ENCODE data around the gene FRMD4B. TPM values are rescaled to one million over a fixed set of nuclear protein-coding genes. Genes with fewer than 3 reads are reported as not detected.

The FRMD4B gene
- polyA plus RNA-seq, 3 donors, result 13.2 to 21.0 (median 19.6) TPM

DNA sequence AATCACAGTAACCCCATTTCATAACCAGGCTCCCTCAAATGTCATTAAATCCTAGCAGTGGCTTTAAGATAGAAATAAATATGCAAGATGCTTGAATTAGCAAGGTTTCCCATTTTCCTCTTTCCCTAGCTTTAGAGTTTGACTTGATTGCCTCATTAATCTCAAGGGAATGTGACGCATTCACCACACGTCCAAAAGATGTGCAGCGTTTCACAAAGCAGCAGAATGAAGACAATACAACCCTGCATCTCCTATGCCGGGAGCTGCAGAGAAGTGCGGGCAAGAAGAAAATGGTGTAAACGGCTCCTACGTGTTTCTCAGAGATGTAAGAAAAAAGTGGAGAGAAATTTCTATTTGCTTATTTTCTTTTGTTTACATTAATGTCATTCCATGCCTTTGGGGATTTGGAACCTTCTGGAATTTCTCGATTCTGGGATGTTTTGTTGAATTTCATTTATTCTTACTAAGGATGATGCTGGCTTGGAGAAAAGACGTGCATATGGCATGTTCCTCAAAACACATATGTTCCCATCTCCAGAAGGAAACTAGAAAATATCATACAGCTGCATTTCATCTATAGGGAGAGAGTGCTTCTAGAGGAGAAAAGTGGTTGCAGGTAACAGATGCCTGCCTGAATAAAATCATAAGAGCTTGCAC, 27.8 kb upstream of the FRMD4B start:
- Histone ChIP-seq H2AFZ (ENCODE audit: insufficient read depth, low read depth, low read length, poor library complexity, severe bottlenecking) (no peak overlapping the region), H3K4me2 (replicated peaks; ENCODE audit: extremely low read depth, low read length, poor library complexity, severe bottlenecking) (no peak overlapping the region), H3K36me3 (replicated peaks in 1 of 2; ENCODE audit: control insufficient read depth in 1 of 2, insufficient read depth in 2 of 2, low read length in 2 of 2) (no peaks in the 10 kb centered on the region), H3K79me2 (ENCODE audit: insufficient read depth, low read length) (no peaks in the 10 kb centered on the region), H3K4me3 (replicated peaks in 1 of 3; ENCODE audit: low read depth in 2 of 3, low read length in 3 of 3) (no peak overlapping the region), H4K20me1 (ENCODE audit: insufficient read depth, low read length) (no peaks in the 10 kb centered on the region), H3K27ac (ENCODE audit: low read depth in 1 of 2, low read length in 2 of 2) (no peak overlapping the region), H3K27me3 (ENCODE audit: control insufficient read depth in 2 of 2, insufficient read depth in 2 of 2, low read length in 2 of 2) (no peaks in the 10 kb centered on the region), H3K9ac (ENCODE audit: insufficient read depth, low read length, poor library complexity, severe bottlenecking) (no peak overlapping the region), H3K4me1 (ENCODE audit: control insufficient read depth in 1 of 2, insufficient read depth in 2 of 2, low read length in 2 of 2) (peaks cover 7% of the 10 kb centered on the region in 2 donors), H3K9me3 (replicated peaks in 1 of 2; ENCODE audit: control insufficient read depth in 1 of 2, insufficient read depth in 1 of 2, low read length in 2 of 2) (no peaks in the 10 kb centered on the region)
- no CpG with 5 or more reads among the region's 9 CpGs for WGBS (ENCODE audit: insufficient coverage)
- Mint-ChIP-seq H3K9me3 (peaks cover 0 to 2% (median 0%) of the 10 kb centered on the region in 7 donors), H3K4me3 (no peak overlapping the region), H3K27ac (no peak overlapping the region), H3K27me3 (ENCODE audit: low read depth in 3 of 3) (no peaks in the 10 kb centered on the region), H3K4me1 (peaks cover 9% of the 10 kb centered on the region), H3K36me3 (peaks cover 14 to 19% of the 10 kb centered on the region in 2 donors)
- intact Hi-C loops (cut with micrococcal nuclease), result loop anchor here (10.0 kb wide), 1 partner anchor 249 kb away; no protein-coding TSS in a partner anchor
- TF ChIP-seq, protein P1, sequence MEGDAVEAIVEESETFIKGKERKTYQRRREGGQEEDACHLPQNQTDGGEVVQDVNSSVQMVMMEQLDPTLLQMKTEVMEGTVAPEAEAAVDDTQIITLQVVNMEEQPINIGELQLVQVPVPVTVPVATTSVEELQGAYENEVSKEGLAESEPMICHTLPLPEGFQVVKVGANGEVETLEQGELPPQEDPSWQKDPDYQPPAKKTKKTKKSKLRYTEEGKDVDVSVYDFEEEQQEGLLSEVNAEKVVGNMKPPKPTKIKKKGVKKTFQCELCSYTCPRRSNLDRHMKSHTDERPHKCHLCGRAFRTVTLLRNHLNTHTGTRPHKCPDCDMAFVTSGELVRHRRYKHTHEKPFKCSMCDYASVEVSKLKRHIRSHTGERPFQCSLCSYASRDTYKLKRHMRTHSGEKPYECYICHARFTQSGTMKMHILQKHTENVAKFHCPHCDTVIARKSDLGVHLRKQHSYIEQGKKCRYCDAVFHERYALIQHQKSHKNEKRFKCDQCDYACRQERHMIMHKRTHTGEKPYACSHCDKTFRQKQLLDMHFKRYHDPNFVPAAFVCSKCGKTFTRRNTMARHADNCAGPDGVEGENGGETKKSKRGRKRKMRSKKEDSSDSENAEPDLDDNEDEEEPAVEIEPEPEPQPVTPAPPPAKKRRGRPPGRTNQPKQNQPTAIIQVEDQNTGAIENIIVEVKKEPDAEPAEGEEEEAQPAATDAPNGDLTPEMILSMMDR (IDR thresholded peaks at IDR 0.05), result no peak
- DNase-seq, result no peak

DNA sequence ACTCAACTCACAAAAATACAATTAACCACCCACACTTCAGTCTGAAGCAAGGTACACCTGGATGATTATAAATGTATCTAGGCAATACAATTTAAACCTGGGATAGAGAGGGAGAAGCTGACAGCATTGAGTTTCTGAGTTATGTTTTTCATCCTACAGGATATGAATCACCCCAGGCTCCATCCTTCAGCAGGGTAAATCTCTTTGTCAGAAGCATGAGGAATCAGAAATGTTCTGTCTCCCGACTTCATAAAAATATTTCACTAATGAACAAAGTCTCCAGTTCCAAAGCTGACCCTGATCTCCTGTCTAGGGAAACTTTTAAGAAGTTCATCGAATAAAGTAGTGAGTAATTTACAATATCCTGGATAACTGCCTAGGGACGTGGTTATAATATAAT, 25.5 kb upstream of the FRMD4B start:
- no peaks in the 10 kb centered on the region for H3K27me3 Mint-ChIP-seq (ENCODE audit: low read depth in 3 of 3)
- WGBS (ENCODE audit: insufficient coverage), result no CpG with 5 or more reads among the region's 3 CpGs
- H3K4me1 Mint-ChIP-seq, result peaks cover 9% of the 10 kb centered on the region
- H3K9me3 Mint-ChIP-seq, result no peaks in the 10 kb centered on the region
- TF ChIP-seq, protein P1 (IDR thresholded peaks at IDR 0.05), result no peak
- Histone ChIP-seq H4K20me1 (ENCODE audit: insufficient read depth, low read length) (no peaks in the 10 kb centered on the region), H3K9me3 (replicated peaks in 1 of 2; ENCODE audit: control insufficient read depth in 1 of 2, insufficient read depth in 1 of 2, low read length in 2 of 2) (no peaks in the 10 kb centered on the region), H3K27ac (ENCODE audit: low read depth in 1 of 2, low read length in 2 of 2) (no peak overlapping the region), H2AFZ (ENCODE audit: insufficient read depth, low read depth, low read length, poor library complexity, severe bottlenecking) (no peak overlapping the region), H3K4me3 (replicated peaks in 1 of 3; ENCODE audit: low read depth in 2 of 3, low read length in 3 of 3) (no peak overlapping the region), H3K9ac (ENCODE audit: insufficient read depth, low read length, poor library complexity, severe bottlenecking) (no peak overlapping the region), H3K79me2 (ENCODE audit: insufficient read depth, low read length) (no peaks in the 10 kb centered on the region), H3K4me1 (ENCODE audit: control insufficient read depth in 1 of 2, insufficient read depth in 2 of 2, low read length in 2 of 2) (peaks cover 7% of the 10 kb centered on the region in 2 donors), H3K36me3 (replicated peaks in 1 of 2; ENCODE audit: control insufficient read depth in 1 of 2, insufficient read depth in 2 of 2, low read length in 2 of 2) (no peaks in the 10 kb centered on the region), H3K27me3 (ENCODE audit: control insufficient read depth in 2 of 2, insufficient read depth in 2 of 2, low read length in 2 of 2) (no peaks in the 10 kb centered on the region), H3K4me2 (replicated peaks; ENCODE audit: extremely low read depth, low read length, poor library complexity, severe bottlenecking) (no peak overlapping the region)
- DNase-seq, result no peak
- H3K27ac Mint-ChIP-seq, result no peak overlapping the region
- peaks cover 12 to 19% of the 10 kb centered on the region in 2 donors for H3K36me3 Mint-ChIP-seq
- intact Hi-C loops (cut with micrococcal nuclease), result loop anchor here (10.0 kb wide), 1 partner anchor 247 kb away; no protein-coding TSS in a partner anchor
- H3K4me3 Mint-ChIP-seq, result no peak overlapping the region
